Measurements from ENCODE around the gene TBXAS1.

Gene TBXAS1

GRCh38 chr7:140055833-140056232 lies 226.8 kb downstream of the TBXAS1 start:
- TF ChIP-seq, protein P1, sequence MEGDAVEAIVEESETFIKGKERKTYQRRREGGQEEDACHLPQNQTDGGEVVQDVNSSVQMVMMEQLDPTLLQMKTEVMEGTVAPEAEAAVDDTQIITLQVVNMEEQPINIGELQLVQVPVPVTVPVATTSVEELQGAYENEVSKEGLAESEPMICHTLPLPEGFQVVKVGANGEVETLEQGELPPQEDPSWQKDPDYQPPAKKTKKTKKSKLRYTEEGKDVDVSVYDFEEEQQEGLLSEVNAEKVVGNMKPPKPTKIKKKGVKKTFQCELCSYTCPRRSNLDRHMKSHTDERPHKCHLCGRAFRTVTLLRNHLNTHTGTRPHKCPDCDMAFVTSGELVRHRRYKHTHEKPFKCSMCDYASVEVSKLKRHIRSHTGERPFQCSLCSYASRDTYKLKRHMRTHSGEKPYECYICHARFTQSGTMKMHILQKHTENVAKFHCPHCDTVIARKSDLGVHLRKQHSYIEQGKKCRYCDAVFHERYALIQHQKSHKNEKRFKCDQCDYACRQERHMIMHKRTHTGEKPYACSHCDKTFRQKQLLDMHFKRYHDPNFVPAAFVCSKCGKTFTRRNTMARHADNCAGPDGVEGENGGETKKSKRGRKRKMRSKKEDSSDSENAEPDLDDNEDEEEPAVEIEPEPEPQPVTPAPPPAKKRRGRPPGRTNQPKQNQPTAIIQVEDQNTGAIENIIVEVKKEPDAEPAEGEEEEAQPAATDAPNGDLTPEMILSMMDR (conservative IDR thresholded peaks at IDR 0.05) = no peak
- no peak for TF ChIP-seq ZFX (IDR thresholded peaks at IDR 0.05)
- no peak overlapping the region for H3K27ac ChIP-seq

GRCh38 chr7:140056431-140057142 lies 227.5 kb downstream of the TBXAS1 start:
- no peak overlapping the region for H3K27ac ChIP-seq
- no peak for TF ChIP-seq ZFX (IDR thresholded peaks at IDR 0.05)
- TF ChIP-seq, protein P1 (conservative IDR thresholded peaks at IDR 0.05) = no peak

DNA sequence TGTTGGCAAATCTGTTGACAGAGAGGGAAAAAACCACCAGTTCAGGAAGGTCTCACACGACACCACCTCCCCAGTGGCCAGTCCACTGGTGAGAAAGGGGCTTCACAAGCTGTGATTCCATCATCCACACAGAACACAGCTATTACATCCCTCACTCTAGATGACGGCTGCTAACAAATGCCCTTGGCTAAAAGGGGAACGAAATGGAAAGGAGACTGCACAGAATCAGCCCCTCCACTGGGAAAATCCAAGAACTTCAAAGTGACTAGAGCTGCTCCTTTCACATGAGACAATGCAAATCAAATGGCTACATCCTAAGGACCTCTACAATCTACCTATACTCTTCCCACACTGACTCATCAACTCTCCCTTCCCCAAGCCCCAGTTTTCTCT lies 228.1 kb downstream of the TBXAS1 start:
- H3K27ac ChIP-seq = no peak overlapping the region
- TF ChIP-seq, protein P1 (conservative IDR thresholded peaks at IDR 0.05) = no peak
- no peak for TF ChIP-seq ZFX (IDR thresholded peaks at IDR 0.05)

DNA sequence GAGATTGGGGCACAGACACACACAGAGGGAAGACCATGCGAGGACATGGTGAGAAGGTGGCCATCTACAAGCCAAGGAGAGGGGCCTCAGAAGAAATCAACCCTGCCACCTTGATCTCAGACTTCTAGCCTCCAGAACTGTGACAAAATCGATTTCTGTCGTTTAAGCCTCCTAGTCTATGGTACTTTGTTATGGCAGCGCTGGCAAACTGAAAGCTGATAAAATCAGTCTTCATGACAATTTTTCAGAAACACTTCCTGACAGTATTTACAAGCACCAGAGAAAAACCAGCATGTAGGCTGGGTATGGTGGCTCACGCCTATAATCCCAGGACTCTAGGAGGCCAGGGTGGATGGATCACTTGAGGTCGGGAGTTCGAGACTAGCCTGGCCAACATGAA lies 229.5 kb downstream of the TBXAS1 start:
- no peak overlapping the region for H3K27ac ChIP-seq
- TF ChIP-seq, protein P1 (conservative IDR thresholded peaks at IDR 0.05) = no peak
- TF ChIP-seq ZFX (IDR thresholded peaks at IDR 0.05) = no peak

GRCh38 chr7:140059273-140060242 lies 230.5 kb downstream of the TBXAS1 start:
- TF ChIP-seq, protein P1 (conservative IDR thresholded peaks at IDR 0.05) = no peak
- no peak for TF ChIP-seq ZFX (IDR thresholded peaks at IDR 0.05)
- H3K27ac ChIP-seq = peak overlapping the region; percentile 11; the same call in 1 of the 2 replicates

DNA sequence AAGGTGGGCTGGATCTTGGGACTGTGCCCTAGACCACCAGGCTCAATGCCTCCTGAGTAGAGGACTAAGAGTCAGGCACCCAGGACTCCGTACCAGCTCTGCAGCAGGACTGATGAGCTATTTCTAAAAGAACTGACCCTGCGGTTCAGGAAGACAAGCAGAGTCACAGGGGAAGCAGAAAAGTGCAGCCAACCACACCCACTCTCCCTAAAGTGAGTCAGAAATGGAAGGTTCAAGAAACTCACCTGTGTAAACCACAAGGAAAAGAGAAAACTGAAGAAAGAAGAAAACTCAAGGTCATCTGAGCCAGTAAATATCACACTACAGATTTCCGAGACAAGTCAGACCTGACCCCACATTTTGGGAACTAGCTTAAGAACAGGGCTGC lies 231.2 kb downstream of the TBXAS1 start:
- 0 out of 2 replicates have a peak overlapping the region, but pooled peaks have one; percentile 11 for H3K27ac ChIP-seq

More for the DNA sequence above, 231.2 kb downstream of the TBXAS1 start:
- TF ChIP-seq ZFX (IDR thresholded peaks at IDR 0.05) = no peak
- TF ChIP-seq, protein P1 (conservative IDR thresholded peaks at IDR 0.05) = no peak
